Measurements from ENCODE around the gene MINDY4.

- no peak for TF ChIP-seq TAF7 (optimal IDR thresholded peaks at IDR 0.05; ENCODE audit: borderline replicate concordance, low read depth, low read length)
- no peak for TF ChIP-seq RAD21 (IDR thresholded peaks at IDR 0.05 in 1 of 2, conservative IDR thresholded peaks at IDR 0.05 in 1 of 2; ENCODE audit: low read depth in 2 of 2, low read length in 2 of 2)
- no peak for TF ChIP-seq EP300 (IDR thresholded peaks at IDR 0.05; ENCODE audit: borderline replicate concordance in 1 of 2, low read depth in 2 of 2, low read length in 2 of 2)
- TF ChIP-seq JUN (IDR thresholded peaks at IDR 0.05; ENCODE audit: low read depth, low read length): no peak
- TF ChIP-seq JUND (IDR thresholded peaks at IDR 0.05; ENCODE audit: low read length): no peak
- TF ChIP-seq CTCF (IDR thresholded peaks at IDR 0.05; ENCODE audit: control extremely low read depth in 1 of 3, insufficient read depth in 1 of 3, low read depth in 1 of 3, low read length in 3 of 3): no peak
- TF ChIP-seq CHD7 (IDR thresholded peaks at IDR 0.05; ENCODE audit: insufficient replicate concordance, low read length): no peak
These were observed 25.8 kb upstream of the MINDY4 start for GRCh38 chr7:30745261-30745941.

Measured in H1 (cell line).